Measurements from ENCODE around the gene SLC25A1.

DNA sequence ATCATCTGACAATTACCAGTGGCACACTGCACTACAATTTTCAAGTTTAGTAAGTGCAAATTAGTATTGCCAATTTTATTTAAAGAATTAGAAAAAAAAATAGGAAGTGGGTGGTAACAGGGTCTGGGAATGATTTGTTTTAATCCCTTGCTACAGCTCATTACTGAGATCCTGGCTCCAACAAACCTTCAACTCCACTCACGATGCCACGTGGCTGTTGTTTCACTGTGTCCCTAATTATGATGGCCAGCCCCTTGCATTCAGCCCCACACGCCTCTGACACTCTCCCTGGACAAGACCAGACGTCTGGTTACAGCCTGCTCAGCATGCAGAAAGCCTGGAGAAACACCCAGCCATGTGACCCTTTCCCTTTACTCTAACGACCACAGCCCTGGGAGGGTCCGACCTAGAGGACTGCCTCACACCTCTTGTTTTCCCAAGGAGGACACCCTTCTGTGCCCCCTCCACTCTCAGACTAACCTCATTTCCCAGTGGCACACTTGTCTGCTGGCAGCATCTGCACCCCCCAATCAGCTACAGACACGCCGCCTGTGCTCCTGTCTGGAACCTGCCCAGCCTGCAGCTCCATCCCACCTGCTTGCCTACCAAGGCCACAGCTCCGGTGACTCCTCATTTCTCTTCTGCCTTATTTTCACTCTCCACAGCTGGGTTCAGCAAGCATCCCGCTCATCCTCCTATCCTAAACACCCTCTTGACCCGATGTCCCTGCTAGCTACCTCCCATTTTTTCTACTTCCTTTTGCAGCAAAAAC lies 18.5 kb upstream of the SLC25A1 start:
- TF ChIP-seq, protein P1, sequence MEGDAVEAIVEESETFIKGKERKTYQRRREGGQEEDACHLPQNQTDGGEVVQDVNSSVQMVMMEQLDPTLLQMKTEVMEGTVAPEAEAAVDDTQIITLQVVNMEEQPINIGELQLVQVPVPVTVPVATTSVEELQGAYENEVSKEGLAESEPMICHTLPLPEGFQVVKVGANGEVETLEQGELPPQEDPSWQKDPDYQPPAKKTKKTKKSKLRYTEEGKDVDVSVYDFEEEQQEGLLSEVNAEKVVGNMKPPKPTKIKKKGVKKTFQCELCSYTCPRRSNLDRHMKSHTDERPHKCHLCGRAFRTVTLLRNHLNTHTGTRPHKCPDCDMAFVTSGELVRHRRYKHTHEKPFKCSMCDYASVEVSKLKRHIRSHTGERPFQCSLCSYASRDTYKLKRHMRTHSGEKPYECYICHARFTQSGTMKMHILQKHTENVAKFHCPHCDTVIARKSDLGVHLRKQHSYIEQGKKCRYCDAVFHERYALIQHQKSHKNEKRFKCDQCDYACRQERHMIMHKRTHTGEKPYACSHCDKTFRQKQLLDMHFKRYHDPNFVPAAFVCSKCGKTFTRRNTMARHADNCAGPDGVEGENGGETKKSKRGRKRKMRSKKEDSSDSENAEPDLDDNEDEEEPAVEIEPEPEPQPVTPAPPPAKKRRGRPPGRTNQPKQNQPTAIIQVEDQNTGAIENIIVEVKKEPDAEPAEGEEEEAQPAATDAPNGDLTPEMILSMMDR (IDR thresholded peaks at IDR 0.05; ENCODE audit: insufficient read depth, low read depth, low read length) = no peak
- TF ChIP-seq EZH2 (IDR thresholded peaks at IDR 0.05; ENCODE audit: insufficient read depth, low read length) = no peak
